ENCODE results near the gene PLEKHG3. TPM values are rescaled to one million over a fixed set of nuclear protein-coding genes. Genes with fewer than 3 reads are reported as not detected.

Gene PLEKHG3
- total RNA-seq, 2 experiments from 2014 or later = not detected

GRCh38 chr14:64796369-64796768 is 92.1 kb downstream of the PLEKHG3 start:
- BruUV-seq (replicated peaks) = no TSS peak

GRCh38 chr14:64799555-64799954 is 95.3 kb downstream of the PLEKHG3 start:
- Histone ChIP-seq H3K79me2 (ENCODE audit: insufficient read depth, low read depth, low read length) (no peaks in the 10 kb centered on the region), H3K9me3 (ENCODE audit: low read length) (no peaks in the 10 kb centered on the region), H4K20me1 (ENCODE audit: insufficient read depth, low read length) (no peaks in the 10 kb centered on the region), H3K4me2 (ENCODE audit: low read length) (no peak overlapping the region), H3K9me2 (ENCODE audit: insufficient read depth, low read length) (no peaks in the 10 kb centered on the region), H3K27ac (ENCODE audit: low read depth, low read length, poor library complexity, severe bottlenecking) (no peak overlapping the region), H3K4me1 (ENCODE audit: insufficient read depth, low read length, poor library complexity, severe bottlenecking) (no peaks in the 10 kb centered on the region), H2AFZ (ENCODE audit: low read length) (no peak overlapping the region), H3K4me3 (ENCODE audit: low read depth, low read length, poor library complexity, severe bottlenecking) (no peak overlapping the region), H3K36me3 (ENCODE audit: insufficient read depth, low read length) (no peaks in the 10 kb centered on the region)
- no TSS peak for BruUV-seq (replicated peaks)
- DNase-seq (ENCODE audit: low spot score) = no peak
- CTCF ChIA-PET (ENCODE audit: unreplicated experiment) = no interaction called here
- no peak for TF ChIP-seq CTCF (conservative IDR thresholded peaks at IDR 0.05; ENCODE audit: low read length)
- TF ChIP-seq EZH2phosphoT487 (IDR thresholded peaks at IDR 0.05; ENCODE audit: borderline replicate concordance, low read depth, low read length) = no peak
- POLR2A ChIA-PET = no interaction called here
- intact Hi-C loops (cut with micrococcal nuclease; ENCODE audit: unreplicated experiment) = no loop called here

More at GRCh38 chr14:64796369-64796768, 92.1 kb downstream of the PLEKHG3 start:
- intact Hi-C loops (cut with micrococcal nuclease; ENCODE audit: unreplicated experiment) = no loop called here
- no peak overlapping the region for H2AFZ ChIP-seq (ENCODE audit: low read length)
- H3K27ac ChIP-seq (ENCODE audit: low read depth, low read length, poor library complexity, severe bottlenecking) = no peak overlapping the region
- H3K79me2 ChIP-seq (ENCODE audit: insufficient read depth, low read depth, low read length) = no peaks in the 10 kb centered on the region
- ChIA-PET CTCF (ENCODE audit: unreplicated experiment) (no interaction called here), POLR2A (no interaction called here)
- no peak for TF ChIP-seq EZH2phosphoT487 (IDR thresholded peaks at IDR 0.05; ENCODE audit: borderline replicate concordance, low read depth, low read length)
- no peak for TF ChIP-seq CTCF (conservative IDR thresholded peaks at IDR 0.05; ENCODE audit: low read length)
- no peaks in the 10 kb centered on the region for H4K20me1 ChIP-seq (ENCODE audit: insufficient read depth, low read length)
- no peak overlapping the region for H3K4me3 ChIP-seq (ENCODE audit: low read depth, low read length, poor library complexity, severe bottlenecking)
- no peaks in the 10 kb centered on the region for H3K4me1 ChIP-seq (ENCODE audit: insufficient read depth, low read length, poor library complexity, severe bottlenecking)
- no peak for DNase-seq (ENCODE audit: low spot score)
- no peaks in the 10 kb centered on the region for H3K9me3 ChIP-seq (ENCODE audit: low read length)
- H3K36me3 ChIP-seq (ENCODE audit: insufficient read depth, low read length) = no peaks in the 10 kb centered on the region
- no peak overlapping the region for H3K4me2 ChIP-seq (ENCODE audit: low read length)
- H3K9me2 ChIP-seq (ENCODE audit: insufficient read depth, low read length) = no peaks in the 10 kb centered on the region

Small RNA genes within 50 kb of the gene (microRNA-seq; reads per million reads assigned to microRNA genes)
- gene MIR7855 (ENCODE audit: borderline replicate concordance) = not detected

Other genes with a start within 250 kb of the PLEKHG3 start
- 0.31 and 0.92 TPM in 2 replicates for gene AKAP5, start 238.9 kb upstream of the PLEKHG3 start, total RNA-seq (2014; rRNA removed; shearing (Covaris generic))
- gene AKAP5, start 238.9 kb upstream of the PLEKHG3 start, total RNA-seq (2022) = 0.57 TPM in 2 replicates
- gene ZBTB25, start 200.6 kb upstream of the PLEKHG3 start, total RNA-seq (2014; rRNA removed; shearing (Covaris generic)) = 16.1 and 18.4 TPM in 2 replicates
- gene ZBTB25, start 200.6 kb upstream of the PLEKHG3 start, total RNA-seq (2022) = 35.4 and 37.1 TPM in 2 replicates
- gene ZBTB1, start 199.7 kb upstream of the PLEKHG3 start, total RNA-seq (2014; rRNA removed; shearing (Covaris generic)) = 34.1 and 41.2 TPM in 2 replicates
- gene ZBTB1, start 199.7 kb upstream of the PLEKHG3 start, total RNA-seq (2022) = 47.5 and 49.5 TPM in 2 replicates
- gene HSPA2, start 163.7 kb upstream of the PLEKHG3 start, total RNA-seq (2014; rRNA removed; shearing (Covaris generic)) = 0.54 and 0.57 TPM in 2 replicates
- 0.33 and 0.36 TPM in 2 replicates for gene HSPA2, start 163.7 kb upstream of the PLEKHG3 start, total RNA-seq (2022)
- gene PPP1R36, start 154.5 kb upstream of the PLEKHG3 start, total RNA-seq (2014; rRNA removed; shearing (Covaris generic)) = 1.2 TPM in 1 of 2 replicates, not detected in the other
- gene PPP1R36, start 154.5 kb upstream of the PLEKHG3 start, total RNA-seq (2022) = not detected in 2 replicates
- gene SPTB, start 175.5 kb downstream of the PLEKHG3 start, total RNA-seq (2014; rRNA removed; shearing (Covaris generic)) = not detected in 2 replicates
- gene SPTB, start 175.5 kb downstream of the PLEKHG3 start, total RNA-seq (2022) = not detected in 2 replicates
- 33.0 and 34.0 TPM in 2 replicates for gene CHURC1, start 210.0 kb downstream of the PLEKHG3 start, total RNA-seq (2014; rRNA removed; shearing (Covaris generic))
- 54.6 and 72.5 TPM in 2 replicates for gene CHURC1, start 210.0 kb downstream of the PLEKHG3 start, total RNA-seq (2022)
- gene GPX2, start 238.3 kb downstream of the PLEKHG3 start, total RNA-seq (2014; rRNA removed; shearing (Covaris generic)) = not detected in 2 replicates
- gene GPX2, start 238.3 kb downstream of the PLEKHG3 start, total RNA-seq (2022) = not detected in 2 replicates

All from OCI-LY7 (cell line).